ENCODE measurements around the gene CCM2. TPM values are rescaled to one million over a fixed set of nuclear protein-coding genes. Genes with fewer than 3 reads are reported as not detected.

CCM2 gene
- total and polyA plus RNA-seq, 5 experiments from 2014 or later: 49.9 to 167 (median 81.7) TPM

GRCh38 chr7:44995555-44996493 is 4.2 kb upstream of the CCM2 start:
- ATAC-seq (no peak), DNase-seq (no peak)
- Mint-ChIP-seq H3K36me3 (no peaks in the 10 kb centered on the region), H3K4me3 (peak overlapping the region in 6 of 10 donors; percentile 10 to 54 (median 48)), H3K4me1 (peaks cover 16 to 37% (median 31%) of the 10 kb centered on the region in 4 donors), H3K27me3 (no peaks in the 10 kb centered on the region), H3K9me3 (no peaks in the 10 kb centered on the region), H3K27ac (peak overlapping the region in 7 of 10 donors; percentile 25 to 92 (median 58))
- POLR2A ChIA-PET: interaction anchor here (1.1 to 10.5 kb wide), 4 partner anchors 9 to 32 kb away, joined by 4 to 314 read pairs (median 10); no protein-coding TSS in a partner anchor

GRCh38 chr7:44998153-44998871 is 1.7 kb upstream of the CCM2 start:
- peaks cover 23 to 60% (median 48%) of the 10 kb centered on the region in 4 donors for H3K4me1 Mint-ChIP-seq
- H3K9me3 Mint-ChIP-seq: no peaks in the 10 kb centered on the region
- H3K4me3 Mint-ChIP-seq: peak overlapping the region; percentile 61 to 98 (median 96)
- peak overlapping the region; percentile 75 to 99 (median 97) for H3K27ac Mint-ChIP-seq
- ATAC-seq (no peak), DNase-seq (no peak)
- POLR2A ChIA-PET: interaction anchor here (0.6 to 10.5 kb wide), 17 partner anchors 9 to 245 kb away, joined by 3 to 314 read pairs (median 6); partner anchors contain the start of genes MYO1G and TBRG4
- H3K36me3 Mint-ChIP-seq: no peaks in the 10 kb centered on the region
- no peaks in the 10 kb centered on the region for H3K27me3 Mint-ChIP-seq

GRCh38 chr7:44999245-45000092 is 532 bp upstream of the CCM2 start:
- H3K4me3 Mint-ChIP-seq: peak overlapping the region; percentile 84 to 98 (median 97)
- peak; percentile 96 to 100 (median 98) for DNase-seq
- peaks cover 21 to 66% (median 50%) of the 10 kb centered on the region in 4 donors for H3K4me1 Mint-ChIP-seq
- POLR2A ChIA-PET: interaction anchor here (0.6 to 10.5 kb wide), 17 partner anchors 9 to 246 kb away, joined by 3 to 314 read pairs (median 6); partner anchors contain the start of genes MYO1G, PURB and TBRG4
- H3K27ac Mint-ChIP-seq: peak overlapping the region; percentile 91 to 99 (median 97)
- no peaks in the 10 kb centered on the region for H3K9me3 Mint-ChIP-seq
- H3K36me3 Mint-ChIP-seq: no peaks in the 10 kb centered on the region
- no peaks in the 10 kb centered on the region for H3K27me3 Mint-ChIP-seq
- ATAC-seq: peak; percentile 82 to 83

- peak overlapping the region; percentile 82 to 96 (median 93) for H3K27ac Mint-ChIP-seq
- H3K27me3 Mint-ChIP-seq: no peaks in the 10 kb centered on the region
- peak overlapping the region; percentile 82 to 95 (median 88) for H3K4me3 Mint-ChIP-seq
- DNase-seq (peak; percentile 29 to 79 (median 58)), ATAC-seq (peak; percentile 46 to 57)
- POLR2A ChIA-PET: interaction anchor here (0.7 to 10.5 kb wide), 19 partner anchors 10 to 419 kb away, joined by 3 to 314 read pairs (median 4); partner anchors contain the start of genes MYO1G, OGDH, PURB and TBRG4
- H3K9me3 Mint-ChIP-seq: no peaks in the 10 kb centered on the region
- peaks cover 0 to 5% (median 2%) of the 10 kb centered on the region in 3 donors for H3K36me3 Mint-ChIP-seq
- H3K4me1 Mint-ChIP-seq: peaks cover 17 to 65% (median 50%) of the 10 kb centered on the region in 4 donors
Observed at GRCh38 chr7:45001138-45001694, 1.2 kb downstream of the CCM2 start.

- peaks cover 17 to 65% (median 52%) of the 10 kb centered on the region in 4 donors for H3K4me1 Mint-ChIP-seq
- POLR2A ChIA-PET: interaction anchor here (0.6 to 10.5 kb wide), 16 partner anchors 11 to 420 kb away, joined by 3 to 314 read pairs (median 4); partner anchors contain the start of genes MYO1G, OGDH, PURB and TBRG4
- peak overlapping the region in 8 of 10 donors; percentile 52 to 95 (median 86) for H3K4me3 Mint-ChIP-seq
- ATAC-seq (no peak), DNase-seq (no peak)
- H3K27me3 Mint-ChIP-seq: no peaks in the 10 kb centered on the region
- H3K27ac Mint-ChIP-seq: peak overlapping the region; percentile 82 to 96 (median 93)
- H3K9me3 Mint-ChIP-seq: no peaks in the 10 kb centered on the region
- peaks cover 0 to 5% (median 2%) of the 10 kb centered on the region in 3 donors for H3K36me3 Mint-ChIP-seq
Observed at GRCh38 chr7:45001826-45002225, 1.8 kb downstream of the CCM2 start.

- peak overlapping the region in 6 of 10 donors; percentile 56 to 78 (median 63) for H3K27ac Mint-ChIP-seq
- no peak overlapping the region for H3K4me3 Mint-ChIP-seq
- ATAC-seq: no peak
Observed at GRCh38 chr7:45003789-45004188, 3.8 kb downstream of the CCM2 start.

GRCh38 chr7:45007106-45007505 is 7.1 kb downstream of the CCM2 start:
- no peak for ATAC-seq
- H3K4me3 Mint-ChIP-seq: peak overlapping the region in 1 of 10 donors; percentile 24
- H3K9me3 Mint-ChIP-seq: no peaks in the 10 kb centered on the region

More at GRCh38 chr7:45003789-45004188, 3.8 kb downstream of the CCM2 start:
- Mint-ChIP-seq H3K9me3 (no peaks in the 10 kb centered on the region), H3K36me3 (peaks cover 0 to 7% (median 2%) of the 10 kb centered on the region in 3 donors), H3K4me1 (peaks cover 18 to 77% (median 60%) of the 10 kb centered on the region in 4 donors), H3K27me3 (no peaks in the 10 kb centered on the region)
- DNase-seq: no peak
- POLR2A ChIA-PET: interaction anchor here (0.5 to 10.5 kb wide), 4 partner anchors 24 to 150 kb away, joined by 3 to 314 read pairs (median 4); no protein-coding TSS in a partner anchor

GRCh38 chr7:45007571-45008328 is 7.7 kb downstream of the CCM2 start:
- DNase-seq (no peak), ATAC-seq (peak in 1 of 2 donors; percentile 49)
- Mint-ChIP-seq H3K36me3 (peaks cover 0 to 28% (median 3%) of the 10 kb centered on the region in 3 donors), H3K4me1 (peaks cover 18 to 66% (median 51%) of the 10 kb centered on the region in 4 donors), H3K27ac (peak overlapping the region in 7 of 10 donors; percentile 9 to 74 (median 43)), H3K4me3 (peak overlapping the region in 2 of 10 donors; percentile 24 to 48), H3K27me3 (no peaks in the 10 kb centered on the region), H3K9me3 (no peaks in the 10 kb centered on the region)
- POLR2A ChIA-PET: interaction anchor here (1.2 to 1.3 kb wide), 3 partner anchors 20 to 27 kb away, joined by 3 read pairs; no protein-coding TSS in a partner anchor

More at GRCh38 chr7:45007106-45007505, 7.1 kb downstream of the CCM2 start:
- no peak for DNase-seq
- Mint-ChIP-seq H3K27ac (peak overlapping the region in 9 of 10 donors; percentile 6 to 74 (median 43)), H3K4me1 (peaks cover 18 to 66% (median 52%) of the 10 kb centered on the region in 4 donors), H3K36me3 (peaks cover 0 to 23% (median 2%) of the 10 kb centered on the region in 3 donors), H3K27me3 (no peaks in the 10 kb centered on the region)
- POLR2A ChIA-PET: interaction anchor here (1.2 kb wide), 1 partner anchor 20 kb away, joined by 3 read pairs; no protein-coding TSS in a partner anchor

- Mint-ChIP-seq H3K4me1 (peaks cover 26 to 37% (median 32%) of the 10 kb centered on the region in 4 donors), H3K27ac (peak overlapping the region in 9 of 10 donors; percentile 49 to 93 (median 86)), H3K4me3 (peak overlapping the region in 7 of 10 donors; percentile 0 to 31 (median 9)), H3K27me3 (no peaks in the 10 kb centered on the region), H3K36me3 (peaks cover 0 to 32% (median 11%) of the 10 kb centered on the region in 3 donors), H3K9me3 (no peaks in the 10 kb centered on the region)
- DNase-seq: peak in 4 of 10 donors; percentile 22 to 67 (median 46)
- peak; percentile 65 to 89 for ATAC-seq
- POLR2A ChIA-PET: interaction anchor here (0.6 to 3.1 kb wide), 6 partner anchors 8 to 97 kb away, joined by 3 to 16 read pairs (median 5); no protein-coding TSS in a partner anchor
Observed at GRCh38 chr7:45013465-45013967, 13.5 kb downstream of the CCM2 start.

- ATAC-seq: no peak
- Mint-ChIP-seq H3K36me3 (peaks cover 0 to 39% (median 14%) of the 10 kb centered on the region in 3 donors), H3K27me3 (no peaks in the 10 kb centered on the region), H3K9me3 (no peaks in the 10 kb centered on the region), H3K27ac (peak overlapping the region in 8 of 10 donors; percentile 14 to 73 (median 54)), H3K4me1 (peaks cover 24 to 31% (median 29%) of the 10 kb centered on the region in 4 donors), H3K4me3 (peak overlapping the region in 1 of 10 donors; percentile 13)
- DNase-seq: no peak
- POLR2A ChIA-PET: interaction anchor here (1.5 to 3.1 kb wide), 3 partner anchors 12 to 14 kb away, joined by 3 to 16 read pairs (median 15); no protein-coding TSS in a partner anchor
Observed at GRCh38 chr7:45015313-45015712, 15.3 kb downstream of the CCM2 start.
